HEK293 (cell line): ENCODE measurements around the gene MEF2C.

Experiments
- CTCF ChIA-PET: fragments of 350-600 bp; formaldehyde crosslinking; extraction: SDS; loops from one replicate; lab custom pipeline; 2021; ENCODE audit warnings: antibody characterized with exemption; lab: Yijun Ruan, JAX
- POLR2A ChIA-PET: fragments of 300-600 bp; formaldehyde crosslinking; extraction: SDS; loops from one replicate; lab custom pipeline; 2020; ENCODE audit warnings: antibody characterized with exemption, inconsistent platforms; lab: Yijun Ruan, JAX
- H3K27ac ChIP-seq: fragments of 200-500 bp; sonication (Bioruptor generic); 2 replicates; pipeline ENCODE4 v1.5.1; 2014; ENCODE audit warnings: low read depth, low read length, control low read depth, inconsistent platforms; ENCODE audit errors: extremely low read depth
- H3K36me3 ChIP-seq, 2 experiments: fragments of 200-500 bp in 1 of 2; sonication (Bioruptor generic) in 1 of 2; 1 replicate in 1 of 2; 2 replicates in 1 of 2; pipeline ENCODE4 v1.5.1; 2014 to 2017; ENCODE audit warnings: inconsistent platforms in 2 of 2, low read length in 2 of 2; ENCODE audit not compliant: control insufficient read depth in 2 of 2, insufficient read depth in 1 of 2
- H3K4me1 ChIP-seq: fragments of 200-500 bp; sonication (Bioruptor generic); 2 replicates; pipeline ENCODE4 v1.5.1; 2014; ENCODE audit warnings: mild to moderate bottlenecking, low read length, inconsistent platforms; ENCODE audit not compliant: control insufficient read depth, insufficient read depth
- H3K4me3 ChIP-seq: 2 replicates; pipeline ENCODE4 v1.5.1; 2011; ENCODE audit warnings: low read depth, mild to moderate bottlenecking, control low read depth, low read length, moderate library complexity
- H3K9me3 ChIP-seq: fragments of 200-500 bp; sonication (Bioruptor generic); 2 replicates; pipeline ENCODE4 v1.5.1; 2014; ENCODE audit warnings: low read depth, low read length, inconsistent platforms; ENCODE audit not compliant: control insufficient read depth, insufficient read depth
- GLI2 ChIP-seq: fragments of 450-650 bp; formaldehyde crosslinking; IDR thresholded peaks from 2 replicates; pipeline ENCODE4; 2017; ENCODE audit warnings: missing biosample characterization, missing genetic modification characterization, low read depth, borderline replicate concordance
- GLIS2 ChIP-seq: fragments of 450-650 bp; formaldehyde crosslinking; IDR thresholded peaks from 2 replicates; pipeline ENCODE4 v1.5.1; 2016; ENCODE audit warnings: missing biosample characterization, missing genetic modification characterization
- HOXC10 ChIP-seq: sonication (generic); formaldehyde crosslinking; IDR thresholded peaks from 2 replicates; pipeline ENCODE4 v1.8.1; 2023; ENCODE audit warnings: mild to moderate bottlenecking, missing genetic modification reagents
- KLF7 ChIP-seq: fragments of 450-650 bp; formaldehyde crosslinking; IDR thresholded peaks from 2 replicates; pipeline ENCODE4 v1.5.1; 2016; ENCODE audit warnings: missing biosample characterization, missing genetic modification characterization, borderline replicate concordance
- WT1 ChIP-seq: fragments of 450-650 bp; formaldehyde crosslinking; IDR thresholded peaks from 2 replicates; pipeline ENCODE4 v1.5.1; 2016; ENCODE audit warnings: missing biosample characterization, missing genetic modification characterization
- ZNF121 ChIP-seq: fragments of 450-650 bp; formaldehyde crosslinking; IDR thresholded peaks from 2 replicates; pipeline ENCODE4 v1.5.1; 2016; ENCODE audit warnings: missing biosample characterization, missing genetic modification characterization
- ZNF302 ChIP-seq: fragments of 450-650 bp; formaldehyde crosslinking; IDR thresholded peaks from 2 replicates; pipeline ENCODE4 v1.5.1; 2016; ENCODE audit warnings: missing biosample characterization, missing genetic modification characterization, low read depth
- ZNF354C ChIP-seq: fragments of 450-650 bp; formaldehyde crosslinking; IDR thresholded peaks from 2 replicates; pipeline ENCODE4 v1.5.1; 2016; ENCODE audit warnings: missing biosample characterization, missing genetic modification characterization, low read depth, borderline replicate concordance
- ZNF366 ChIP-seq: fragments of 450-650 bp; formaldehyde crosslinking; conservative IDR thresholded peaks from 2 replicates; pipeline ENCODE4 v1.5.1; 2016; ENCODE audit warnings: missing biosample characterization, missing genetic modification characterization
- ZNF404 ChIP-seq: fragments of 450-650 bp; formaldehyde crosslinking; IDR thresholded peaks from 2 replicates; pipeline ENCODE4 v1.5.1; 2017; ENCODE audit warnings: missing biosample characterization, missing genetic modification characterization
- ZNF423 ChIP-seq: fragments of 450-650 bp; formaldehyde crosslinking; IDR thresholded peaks from 2 replicates; pipeline ENCODE4 v1.5.1; 2016; ENCODE audit warnings: missing biosample characterization, missing genetic modification characterization
- ZNF426 ChIP-seq: fragments of 450-650 bp; formaldehyde crosslinking; IDR thresholded peaks from 2 replicates; pipeline ENCODE4 v1.5.1; 2017; ENCODE audit warnings: missing biosample characterization, missing genetic modification characterization, mild to moderate bottlenecking, inconsistent platforms, moderate library complexity
- ZNF501 ChIP-seq: fragments of 450-650 bp; formaldehyde crosslinking; IDR thresholded peaks from 2 replicates; pipeline ENCODE4 v1.5.1; 2016; ENCODE audit warnings: missing biosample characterization, missing genetic modification characterization
- ZNF521 ChIP-seq: fragments of 450-650 bp; formaldehyde crosslinking; IDR thresholded peaks from 2 replicates; pipeline ENCODE4 v1.5.1; 2017; ENCODE audit warnings: missing biosample characterization, mild to moderate bottlenecking, missing genetic modification characterization
- ZNF664 ChIP-seq: fragments of 450-650 bp; formaldehyde crosslinking; IDR thresholded peaks from 2 replicates; pipeline ENCODE4 v1.5.1; 2016; ENCODE audit warnings: missing biosample characterization, missing genetic modification characterization
- ZNF830 ChIP-seq: fragments of 450-650 bp; IDR thresholded peaks from 2 replicates; pipeline ENCODE4 v1.5.0; 2018; ENCODE audit warnings: missing biosample characterization, missing genetic modification characterization, low read depth, mild to moderate bottlenecking, moderate library complexity
- ZNF837 ChIP-seq: fragments of 450-650 bp; formaldehyde crosslinking; IDR thresholded peaks from 2 replicates; pipeline ENCODE4 v1.5.1; 2016; ENCODE audit warnings: missing biosample characterization, missing genetic modification characterization
- TF ChIP-seq, protein P1 (sequence below): fragments of 450-650 bp; formaldehyde crosslinking; IDR thresholded peaks from 2 replicates; pipeline ENCODE4 v1.5.1; 2017; ENCODE audit warnings: missing biosample characterization, missing genetic modification characterization
- TF ChIP-seq, protein P2 (sequence below): fragments of 450-650 bp; formaldehyde crosslinking; IDR thresholded peaks from 2 replicates; pipeline ENCODE4 v1.5.1; 2016; ENCODE audit warnings: missing biosample characterization, missing genetic modification characterization
- TF ChIP-seq, protein P3 (sequence below): fragments of 450-650 bp; formaldehyde crosslinking; IDR thresholded peaks from 2 replicates; pipeline ENCODE4 v1.5.1; 2016; ENCODE audit warnings: missing biosample characterization, missing genetic modification characterization
- TF ChIP-seq, protein P4 (sequence below): fragments of 450-650 bp; formaldehyde crosslinking; IDR thresholded peaks from 2 replicates; pipeline ENCODE4 v1.5.1; 2016; ENCODE audit warnings: missing biosample characterization, missing genetic modification characterization, borderline replicate concordance
- TF ChIP-seq, protein P5 (sequence below): fragments of 450-650 bp; formaldehyde crosslinking; IDR thresholded peaks from 2 replicates; pipeline ENCODE4 v1.5.1; 2016; ENCODE audit warnings: missing biosample characterization, missing genetic modification characterization

Gene MEF2C

DNA sequence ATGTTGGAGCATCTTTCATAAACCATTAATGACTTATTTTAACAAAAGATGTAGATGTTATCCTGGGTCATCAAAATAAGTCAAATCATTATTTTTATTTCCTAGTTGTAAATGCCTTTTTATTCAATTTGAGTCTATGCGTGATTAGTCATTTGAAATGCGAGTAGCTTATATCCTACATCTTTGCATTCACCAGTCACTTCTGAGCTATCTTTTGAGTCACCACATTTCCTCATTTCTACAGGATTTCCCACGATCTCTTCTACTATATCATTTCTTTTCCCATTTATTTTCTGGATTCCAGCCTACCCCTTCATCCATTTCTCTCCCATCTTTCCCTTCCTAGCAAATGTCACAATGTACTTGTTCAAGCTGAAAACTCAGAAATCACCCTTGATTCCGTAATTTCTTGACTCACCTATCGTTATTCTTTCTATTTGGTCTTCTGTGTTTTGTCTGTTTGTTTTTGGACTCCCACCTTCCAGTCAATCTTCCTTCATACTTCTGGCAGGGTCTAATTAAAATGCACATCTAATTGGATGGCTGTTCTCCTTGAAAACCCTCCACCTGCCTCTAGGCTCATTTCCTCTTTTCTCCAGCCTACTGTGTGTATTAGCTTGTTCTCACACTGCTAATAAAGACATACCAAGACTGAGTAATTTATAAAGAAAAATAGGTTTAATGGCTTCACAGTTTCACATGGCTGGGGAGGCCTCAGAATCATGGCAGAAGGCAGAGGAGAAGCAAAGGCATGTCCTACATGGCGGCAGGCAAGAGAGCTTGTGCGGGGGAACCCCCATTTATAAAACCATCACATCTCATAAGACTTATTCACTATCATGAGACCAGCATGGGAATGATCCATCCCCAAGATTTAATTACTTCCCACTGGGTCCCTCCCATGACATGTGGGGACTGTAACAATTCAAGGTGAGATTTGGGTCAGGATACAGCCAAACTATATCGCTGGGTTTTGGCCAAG, 112.4 kb downstream of the MEF2C start:
- H3K4me3 ChIP-seq, result no peak overlapping the region
- H3K9me3 ChIP-seq, result no peaks in the 10 kb centered on the region
- CTCF ChIA-PET, result interaction anchor here (0.6 to 0.7 kb wide), 2 partner anchors 41 to 872 kb away, joined by 3 read pairs; no protein-coding TSS in a partner anchor
- no peaks in the 10 kb centered on the region for H3K4me1 ChIP-seq
- no peak overlapping the region for H3K27ac ChIP-seq
- POLR2A ChIA-PET, result no interaction called here
- H3K36me3 ChIP-seq, result no peaks in the 10 kb centered on the region
- TF ChIP-seq ZNF501 (tag by site-specific recombination), result no peak
- no peak for TF ChIP-seq ZNF830 (tag by site-specific recombination)
- TF ChIP-seq, protein P1, sequence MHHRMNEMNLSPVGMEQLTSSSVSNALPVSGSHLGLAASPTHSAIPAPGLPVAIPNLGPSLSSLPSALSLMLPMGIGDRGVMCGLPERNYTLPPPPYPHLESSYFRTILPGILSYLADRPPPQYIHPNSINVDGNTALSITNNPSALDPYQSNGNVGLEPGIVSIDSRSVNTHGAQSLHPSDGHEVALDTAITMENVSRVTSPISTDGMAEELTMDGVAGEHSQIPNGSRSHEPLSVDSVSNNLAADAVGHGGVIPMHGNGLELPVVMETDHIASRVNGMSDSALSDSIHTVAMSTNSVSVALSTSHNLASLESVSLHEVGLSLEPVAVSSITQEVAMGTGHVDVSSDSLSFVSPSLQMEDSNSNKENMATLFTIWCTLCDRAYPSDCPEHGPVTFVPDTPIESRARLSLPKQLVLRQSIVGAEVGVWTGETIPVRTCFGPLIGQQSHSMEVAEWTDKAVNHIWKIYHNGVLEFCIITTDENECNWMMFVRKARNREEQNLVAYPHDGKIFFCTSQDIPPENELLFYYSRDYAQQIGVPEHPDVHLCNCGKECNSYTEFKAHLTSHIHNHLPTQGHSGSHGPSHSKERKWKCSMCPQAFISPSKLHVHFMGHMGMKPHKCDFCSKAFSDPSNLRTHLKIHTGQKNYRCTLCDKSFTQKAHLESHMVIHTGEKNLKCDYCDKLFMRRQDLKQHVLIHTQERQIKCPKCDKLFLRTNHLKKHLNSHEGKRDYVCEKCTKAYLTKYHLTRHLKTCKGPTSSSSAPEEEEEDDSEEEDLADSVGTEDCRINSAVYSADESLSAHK (tag by site-specific recombination), result no peak
- TF ChIP-seq, protein P2, sequence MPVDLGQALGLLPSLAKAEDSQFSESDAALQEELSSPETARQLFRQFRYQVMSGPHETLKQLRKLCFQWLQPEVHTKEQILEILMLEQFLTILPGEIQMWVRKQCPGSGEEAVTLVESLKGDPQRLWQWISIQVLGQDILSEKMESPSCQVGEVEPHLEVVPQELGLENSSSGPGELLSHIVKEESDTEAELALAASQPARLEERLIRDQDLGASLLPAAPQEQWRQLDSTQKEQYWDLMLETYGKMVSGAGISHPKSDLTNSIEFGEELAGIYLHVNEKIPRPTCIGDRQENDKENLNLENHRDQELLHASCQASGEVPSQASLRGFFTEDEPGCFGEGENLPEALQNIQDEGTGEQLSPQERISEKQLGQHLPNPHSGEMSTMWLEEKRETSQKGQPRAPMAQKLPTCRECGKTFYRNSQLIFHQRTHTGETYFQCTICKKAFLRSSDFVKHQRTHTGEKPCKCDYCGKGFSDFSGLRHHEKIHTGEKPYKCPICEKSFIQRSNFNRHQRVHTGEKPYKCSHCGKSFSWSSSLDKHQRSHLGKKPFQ (tag by site-specific recombination), result no peak
- TF ChIP-seq ZNF366 (tag by site-specific recombination), result no peak
- no peak for TF ChIP-seq ZNF302
- TF ChIP-seq ZNF404, result no peak
- no peak for TF ChIP-seq ZNF837 (tag by site-specific recombination)
- TF ChIP-seq ZNF354C (tag by site-specific recombination), result no peak
- TF ChIP-seq, protein P3, sequence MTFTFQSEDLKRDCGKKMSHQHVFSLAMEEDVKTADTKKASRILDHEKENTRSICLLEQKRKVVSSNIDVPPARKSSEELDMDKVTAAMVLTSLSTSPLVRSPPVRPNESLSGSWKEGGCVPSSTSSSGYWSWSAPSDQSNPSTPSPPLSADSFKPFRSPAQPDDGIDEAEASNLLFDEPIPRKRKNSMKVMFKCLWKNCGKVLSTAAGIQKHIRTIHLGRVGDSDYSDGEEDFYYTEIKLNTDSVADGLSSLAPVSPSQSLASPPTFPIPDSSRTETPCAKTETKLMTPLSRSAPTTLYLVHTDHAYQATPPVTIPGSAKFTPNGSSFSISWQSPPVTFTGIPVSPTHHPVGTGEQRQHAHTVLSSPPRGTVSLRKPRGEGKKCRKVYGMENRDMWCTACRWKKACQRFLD (tag by site-specific recombination), result no peak
- TF ChIP-seq ZNF664 (tag by site-specific recombination), result no peak
- no peak for TF ChIP-seq ZNF521 (tag by site-specific recombination)
- TF ChIP-seq ZNF423, result no peak

DNA sequence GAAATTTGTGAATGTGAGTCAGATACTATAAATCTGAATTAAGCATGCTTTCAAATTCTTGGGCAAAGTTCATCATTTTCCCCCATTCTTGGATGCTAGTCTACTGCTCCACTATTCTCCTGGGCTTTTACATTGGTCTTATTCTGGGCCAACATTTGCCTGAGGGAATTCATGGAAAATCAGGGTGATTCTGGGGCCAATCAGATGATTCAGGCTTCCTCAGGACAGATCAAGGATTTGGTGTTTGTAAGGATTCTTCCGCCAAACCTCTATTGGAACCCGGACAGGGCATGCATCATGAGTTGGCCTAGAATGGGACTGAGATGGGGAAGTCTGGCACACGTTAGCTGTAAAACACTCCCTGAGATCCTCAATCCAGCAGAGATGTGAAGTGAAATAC, 113.8 kb downstream of the MEF2C start:
- no peaks in the 10 kb centered on the region for H3K9me3 ChIP-seq
- POLR2A ChIA-PET, result no interaction called here
- TF ChIP-seq, protein P4, sequence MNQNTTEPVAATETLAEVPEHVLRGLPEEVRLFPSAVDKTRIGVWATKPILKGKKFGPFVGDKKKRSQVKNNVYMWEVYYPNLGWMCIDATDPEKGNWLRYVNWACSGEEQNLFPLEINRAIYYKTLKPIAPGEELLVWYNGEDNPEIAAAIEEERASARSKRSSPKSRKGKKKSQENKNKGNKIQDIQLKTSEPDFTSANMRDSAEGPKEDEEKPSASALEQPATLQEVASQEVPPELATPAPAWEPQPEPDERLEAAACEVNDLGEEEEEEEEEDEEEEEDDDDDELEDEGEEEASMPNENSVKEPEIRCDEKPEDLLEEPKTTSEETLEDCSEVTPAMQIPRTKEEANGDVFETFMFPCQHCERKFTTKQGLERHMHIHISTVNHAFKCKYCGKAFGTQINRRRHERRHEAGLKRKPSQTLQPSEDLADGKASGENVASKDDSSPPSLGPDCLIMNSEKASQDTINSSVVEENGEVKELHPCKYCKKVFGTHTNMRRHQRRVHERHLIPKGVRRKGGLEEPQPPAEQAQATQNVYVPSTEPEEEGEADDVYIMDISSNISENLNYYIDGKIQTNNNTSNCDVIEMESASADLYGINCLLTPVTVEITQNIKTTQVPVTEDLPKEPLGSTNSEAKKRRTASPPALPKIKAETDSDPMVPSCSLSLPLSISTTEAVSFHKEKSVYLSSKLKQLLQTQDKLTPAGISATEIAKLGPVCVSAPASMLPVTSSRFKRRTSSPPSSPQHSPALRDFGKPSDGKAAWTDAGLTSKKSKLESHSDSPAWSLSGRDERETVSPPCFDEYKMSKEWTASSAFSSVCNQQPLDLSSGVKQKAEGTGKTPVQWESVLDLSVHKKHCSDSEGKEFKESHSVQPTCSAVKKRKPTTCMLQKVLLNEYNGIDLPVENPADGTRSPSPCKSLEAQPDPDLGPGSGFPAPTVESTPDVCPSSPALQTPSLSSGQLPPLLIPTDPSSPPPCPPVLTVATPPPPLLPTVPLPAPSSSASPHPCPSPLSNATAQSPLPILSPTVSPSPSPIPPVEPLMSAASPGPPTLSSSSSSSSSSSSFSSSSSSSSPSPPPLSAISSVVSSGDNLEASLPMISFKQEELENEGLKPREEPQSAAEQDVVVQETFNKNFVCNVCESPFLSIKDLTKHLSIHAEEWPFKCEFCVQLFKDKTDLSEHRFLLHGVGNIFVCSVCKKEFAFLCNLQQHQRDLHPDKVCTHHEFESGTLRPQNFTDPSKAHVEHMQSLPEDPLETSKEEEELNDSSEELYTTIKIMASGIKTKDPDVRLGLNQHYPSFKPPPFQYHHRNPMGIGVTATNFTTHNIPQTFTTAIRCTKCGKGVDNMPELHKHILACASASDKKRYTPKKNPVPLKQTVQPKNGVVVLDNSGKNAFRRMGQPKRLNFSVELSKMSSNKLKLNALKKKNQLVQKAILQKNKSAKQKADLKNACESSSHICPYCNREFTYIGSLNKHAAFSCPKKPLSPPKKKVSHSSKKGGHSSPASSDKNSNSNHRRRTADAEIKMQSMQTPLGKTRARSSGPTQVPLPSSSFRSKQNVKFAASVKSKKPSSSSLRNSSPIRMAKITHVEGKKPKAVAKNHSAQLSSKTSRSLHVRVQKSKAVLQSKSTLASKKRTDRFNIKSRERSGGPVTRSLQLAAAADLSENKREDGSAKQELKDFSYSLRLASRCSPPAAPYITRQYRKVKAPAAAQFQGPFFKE (tag by site-specific recombination), result no peak
- TF ChIP-seq GLI2 (no peak), GLIS2 (no peak), ZNF121 (tag by site-specific recombination) (no peak), HOXC10 (no peak), KLF7 (tag by site-specific recombination) (no peak), ZNF426 (tag by site-specific recombination) (no peak), WT1 (tag by site-specific recombination) (no peak)
- TF ChIP-seq, protein P5, sequence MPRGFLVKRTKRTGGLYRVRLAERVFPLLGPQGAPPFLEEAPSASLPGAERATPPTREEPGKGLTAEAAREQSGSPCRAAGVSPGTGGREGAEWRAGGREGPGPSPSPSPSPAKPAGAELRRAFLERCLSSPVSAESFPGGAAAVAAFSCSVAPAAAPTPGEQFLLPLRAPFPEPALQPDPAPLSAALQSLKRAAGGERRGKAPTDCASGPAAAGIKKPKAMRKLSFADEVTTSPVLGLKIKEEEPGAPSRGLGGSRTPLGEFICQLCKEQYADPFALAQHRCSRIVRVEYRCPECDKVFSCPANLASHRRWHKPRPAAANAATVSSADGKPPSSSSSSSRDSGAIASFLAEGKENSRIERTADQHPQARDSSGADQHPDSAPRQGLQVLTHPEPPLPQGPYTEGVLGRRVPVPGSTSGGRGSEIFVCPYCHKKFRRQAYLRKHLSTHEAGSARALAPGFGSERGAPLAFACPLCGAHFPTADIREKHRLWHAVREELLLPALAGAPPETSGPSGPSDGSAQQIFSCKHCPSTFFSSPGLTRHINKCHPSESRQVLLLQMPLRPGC (tag by site-specific recombination), result no peak
- TF ChIP-seq, all 188 proteins: peak for 0
- Histone ChIP-seq H3K4me3 (no peak overlapping the region), H3K36me3 (no peaks in the 10 kb centered on the region), H3K4me1 (no peaks in the 10 kb centered on the region), H3K27ac (no peak overlapping the region)
- CTCF ChIA-PET, result no interaction called here
